ENCODE results near the gene ARSD.

The ARSD gene

GRCh38 chrX:2867206-2867605, 61.9 kb downstream of the ARSD start:
- TF ChIP-seq CTCF (IDR thresholded peaks at IDR 0.05; ENCODE audit: low read depth, low read length, missing control alignments): no peak
- DNase-seq (ENCODE audit: extremely low read depth, low read depth): no peak
- no peak overlapping the region for H3K4me3 ChIP-seq (replicated peaks; ENCODE audit: low read depth, low read length)

- DNase-seq (ENCODE audit: extremely low read depth, low read depth): no peak
- TF ChIP-seq CTCF (IDR thresholded peaks at IDR 0.05; ENCODE audit: low read depth, low read length, missing control alignments): no peak
- H3K4me3 ChIP-seq (replicated peaks; ENCODE audit: low read depth, low read length): no peak overlapping the region
Measured at GRCh38 chrX:2863646-2864045, 65.5 kb downstream of the ARSD start.

GRCh38 chrX:2862404-2862803, 66.7 kb downstream of the ARSD start:
- DNase-seq (ENCODE audit: extremely low read depth, low read depth): no peak
- no peak overlapping the region for H3K4me3 ChIP-seq (replicated peaks; ENCODE audit: low read depth, low read length)
- TF ChIP-seq CTCF (IDR thresholded peaks at IDR 0.05; ENCODE audit: low read depth, low read length, missing control alignments): no peak

GRCh38 chrX:2859197-2859797, 69.8 kb downstream of the ARSD start:
- TF ChIP-seq CTCF (IDR thresholded peaks at IDR 0.05; ENCODE audit: low read depth, low read length, missing control alignments): no peak
- H3K4me3 ChIP-seq (replicated peaks; ENCODE audit: low read depth, low read length): no peak overlapping the region
- no peak for DNase-seq (ENCODE audit: extremely low read depth, low read depth)

GRCh38 chrX:2857566-2857965, 71.6 kb downstream of the ARSD start:
- TF ChIP-seq CTCF (IDR thresholded peaks at IDR 0.05; ENCODE audit: low read depth, low read length, missing control alignments): no peak
- DNase-seq (ENCODE audit: extremely low read depth, low read depth): no peak

GRCh38 chrX:2855761-2856160, 73.4 kb downstream of the ARSD start:
- no peak for DNase-seq (ENCODE audit: extremely low read depth, low read depth)
- no peak overlapping the region for H3K4me3 ChIP-seq (replicated peaks; ENCODE audit: low read depth, low read length)
- no peak for TF ChIP-seq CTCF (IDR thresholded peaks at IDR 0.05; ENCODE audit: low read depth, low read length, missing control alignments)

More at GRCh38 chrX:2857566-2857965, 71.6 kb downstream of the ARSD start:
- no peak overlapping the region for H3K4me3 ChIP-seq (replicated peaks; ENCODE audit: low read depth, low read length)

GRCh38 chrX:2854918-2855317, 74.2 kb downstream of the ARSD start:
- DNase-seq (ENCODE audit: extremely low read depth, low read depth): no peak
- no peak for TF ChIP-seq CTCF (IDR thresholded peaks at IDR 0.05; ENCODE audit: low read depth, low read length, missing control alignments)
- H3K4me3 ChIP-seq (replicated peaks; ENCODE audit: low read depth, low read length): no peak overlapping the region
